Hepatocyte (in vitro differentiated cells): Measurements from ENCODE around the gene ATP8B3. TPM values are rescaled to one million over a fixed set of nuclear protein-coding genes. Genes with fewer than 3 reads are reported as not detected.

Source experiments
- DNase-seq: peaks from one replicate; pipeline ENCODE4 v3.0.0-alpha.2; 2016; ENCODE audit warnings: low spot score
- H2AFZ ChIP-seq: fragments of 200-600 bp; sonication (generic); 2 replicates; pipeline ENCODE4 v1.6.0; 2016; ENCODE audit warnings: antibody characterized with exemption, mild to moderate bottlenecking
- H3K27ac ChIP-seq: fragments of 200-600 bp; sonication (generic); 2 replicates; pipeline ENCODE4 v1.5.1; 2016; ENCODE audit warnings: mild to moderate bottlenecking
- H3K27me3 ChIP-seq: fragments of 200-600 bp; sonication (generic); 2 replicates; pipeline ENCODE4 v1.6.1; 2016
- H3K36me3 ChIP-seq: fragments of 200-600 bp; sonication (generic); replicated peaks from 2 replicates; pipeline ENCODE4 v1.5.1; 2016; ENCODE audit warnings: low read depth; ENCODE audit not compliant: insufficient read depth
- H3K4me1 ChIP-seq: fragments of 200-600 bp; sonication (generic); 2 replicates; pipeline ENCODE4 v1.5.1; 2016; ENCODE audit warnings: mild to moderate bottlenecking, moderate library complexity; ENCODE audit not compliant: insufficient read depth
- H3K4me2 ChIP-seq: fragments of 200-600 bp; sonication (generic); 2 replicates; pipeline ENCODE4 v1.6.0; 2016
- H3K4me3 ChIP-seq: fragments of 200-600 bp; sonication (generic); 2 replicates; pipeline ENCODE4 v1.5.1; 2016; ENCODE audit warnings: mild to moderate bottlenecking
- H3K79me2 ChIP-seq: fragments of 200-600 bp; sonication (generic); 2 replicates; pipeline ENCODE4 v1.6.0; 2017; ENCODE audit warnings: mild to moderate bottlenecking
- H3K9me2 ChIP-seq: fragments of 200-600 bp; sonication (generic); replicated peaks from 2 replicates; pipeline ENCODE4 v1.6.0; 2017; ENCODE audit warnings: mild to moderate bottlenecking; ENCODE audit not compliant: insufficient read depth
- H3K9me3 ChIP-seq: fragments of 200-600 bp; sonication (generic); 2 replicates; pipeline ENCODE4 v1.5.1; 2016; ENCODE audit warnings: low read depth, mild to moderate bottlenecking
- H4K20me1 ChIP-seq: fragments of 200-600 bp; sonication (generic); 2 replicates; pipeline ENCODE4 v1.6.0; 2016; ENCODE audit warnings: mild to moderate bottlenecking; ENCODE audit not compliant: insufficient read depth, poor library complexity, severe bottlenecking
- CTCF ChIP-seq: fragments of 200-600 bp; sonication (generic); IDR thresholded peaks from 2 replicates; pipeline ENCODE4 v1.5.1; 2016; ENCODE audit warnings: antibody characterized with exemption, mild to moderate bottlenecking; ENCODE audit not compliant: poor library complexity
- EZH2 ChIP-seq: fragments of 200-600 bp; sonication (generic); IDR thresholded peaks from 2 replicates; pipeline ENCODE4 v1.6.1; 2016; ENCODE audit warnings: antibody characterized with exemption, mild to moderate bottlenecking, borderline replicate concordance
- EZH2phosphoT487 ChIP-seq: fragments of 200-600 bp; sonication (generic); IDR thresholded peaks from one replicate; pipeline ENCODE4 v1.6.1; 2018; ENCODE audit warnings: antibody characterized with exemption, mild to moderate bottlenecking, low read depth, moderate library complexity; ENCODE audit not compliant: unreplicated experiment, severe bottlenecking
- WGBS: methylation state at CpG from one replicate; pipeline ENCODE4 v1.1.6; 2016; ENCODE audit warnings: low lambda C conversion rate; ENCODE audit errors: missing lambda C conversion rate; 5-methylcytosine and 5-hydroxymethylcytosine counted together
- polyA plus RNA-seq: library from polyadenylated mRNA; unstranded; fragments of >200 nt; fragmentation: Nextera tagmentation; extraction: Ambion mirVana; gene quantifications from 2 replicates; pipeline ENCODE4 v1.2.1, GENCODE V29; 2016
- total RNA-seq: library from RNA; depleted of rRNA; stranded (reverse); fragments of >200 nt; gene quantifications from 2 replicates; pipeline ENCODE4 v1.2.3, GENCODE V29; 2014

ATP8B3 gene
- total and polyA plus RNA-seq, 2 experiments from 2014 or later = 1.7 to 2.4 TPM

GRCh38 chr19:1774989-1775772, 36.9 kb downstream of the ATP8B3 start:
- H2AFZ ChIP-seq = no peak overlapping the region
- H3K9me3 ChIP-seq = peaks cover 5% of the 10 kb centered on the region
- no peak overlapping the region for H3K4me2 ChIP-seq
- TF ChIP-seq CTCF (peak; percentile 40), EZH2 (no peak)
- peaks cover 74% of the 10 kb centered on the region for H3K27me3 ChIP-seq
- H3K9me2 ChIP-seq = no peaks in the 10 kb centered on the region
- H4K20me1 ChIP-seq = no peaks in the 10 kb centered on the region
- DNase-seq = no peak
- H3K4me1 ChIP-seq = no peaks in the 10 kb centered on the region
- WGBS = 18% methylated on average over 21 of the region's 59 CpGs
- no peak overlapping the region for H3K27ac ChIP-seq
- no peak overlapping the region for H3K4me3 ChIP-seq
- no peaks in the 10 kb centered on the region for H3K79me2 ChIP-seq
- no peaks in the 10 kb centered on the region for H3K36me3 ChIP-seq

- Histone ChIP-seq H3K4me1 (no peaks in the 10 kb centered on the region), H4K20me1 (no peaks in the 10 kb centered on the region), H3K27me3 (peaks cover 75% of the 10 kb centered on the region), H3K79me2 (no peaks in the 10 kb centered on the region), H3K9me3 (peaks cover 5% of the 10 kb centered on the region), H2AFZ (no peak overlapping the region), H3K4me2 (no peak overlapping the region), H3K27ac (no peak overlapping the region), H3K9me2 (no peaks in the 10 kb centered on the region), H3K36me3 (no peaks in the 10 kb centered on the region), H3K4me3 (no peak overlapping the region)
- 62% methylated on average over 8 of the region's 8 CpGs for WGBS
- DNase-seq = no peak
- no peak for TF ChIP-seq EZH2
- TF ChIP-seq CTCF = no peak
Measured at GRCh38 chr19:1773184-1773583, 38.9 kb downstream of the ATP8B3 start.

GRCh38 chr19:1770866-1771576, 41.1 kb downstream of the ATP8B3 start:
- Histone ChIP-seq H3K27me3 (peaks cover 75% of the 10 kb centered on the region), H3K4me1 (no peaks in the 10 kb centered on the region), H3K4me3 (no peak overlapping the region), H3K36me3 (no peaks in the 10 kb centered on the region), H3K9me2 (no peaks in the 10 kb centered on the region), H4K20me1 (no peaks in the 10 kb centered on the region), H2AFZ (no peak overlapping the region), H3K27ac (no peak overlapping the region), H3K79me2 (no peaks in the 10 kb centered on the region), H3K4me2 (no peak overlapping the region), H3K9me3 (peaks cover 5% of the 10 kb centered on the region)
- TF ChIP-seq CTCF (no peak), EZH2phosphoT487 (no peak), EZH2 (no peak)
- no peak for DNase-seq
- WGBS = 81% methylated on average over 4 of the region's 4 CpGs
